BE2C (cell line): Measurements from ENCODE around the gene PACRG.

Experiments used
- DNase-seq: peaks from one replicate; pipeline ENCODE4 v3.0.0-alpha.2; 2020
- H3K27me3 ChIP-seq: fragments of 250-450 bp; sonication (Bioruptor Pico); 2 replicates; pipeline ENCODE4 v1.5.1; 2020; ENCODE audit warnings: mild to moderate bottlenecking
- H3K36me3 ChIP-seq: fragments of 250-450 bp; sonication (Bioruptor Pico); 2 replicates; pipeline ENCODE4 v1.5.1; 2020; ENCODE audit warnings: mild to moderate bottlenecking
- H3K4me1 ChIP-seq: fragments of 250-450 bp; sonication (Bioruptor Pico); 2 replicates; pipeline ENCODE4 v1.5.1; 2020
- H3K4me3 ChIP-seq: 2 replicates; pipeline ENCODE4 v1.5.1; 2011; ENCODE audit warnings: low read depth, low read length
- H3K9me3 ChIP-seq: fragments of 250-450 bp; sonication (Bioruptor Pico); 2 replicates; pipeline ENCODE4 v1.5.1; 2020
- CTCF ChIP-seq: IDR thresholded peaks from 2 replicates; pipeline ENCODE4 v1.5.1; 2012; ENCODE audit warnings: mild to moderate bottlenecking, low read depth, low read length

Gene PACRG

GRCh38 chr6:163288066-163288465 is 560.3 kb downstream of the PACRG start:
- no peak for DNase-seq
- Histone ChIP-seq H3K4me1 (no peaks in the 10 kb centered on the region), H3K9me3 (no peaks in the 10 kb centered on the region), H3K27me3 (no peaks in the 10 kb centered on the region), H3K4me3 (no peak overlapping the region), H3K36me3 (no peaks in the 10 kb centered on the region)
- no peak for TF ChIP-seq CTCF

GRCh38 chr6:163288915-163289314 is 561.1 kb downstream of the PACRG start:
- H3K4me1 ChIP-seq, result no peaks in the 10 kb centered on the region
- no peaks in the 10 kb centered on the region for H3K9me3 ChIP-seq
- TF ChIP-seq CTCF, result no peak
- H3K4me3 ChIP-seq, result no peak overlapping the region
- H3K36me3 ChIP-seq, result no peaks in the 10 kb centered on the region
- DNase-seq, result no peak
- H3K27me3 ChIP-seq, result no peaks in the 10 kb centered on the region

GRCh38 chr6:163289447-163289846 is 561.7 kb downstream of the PACRG start:
- Histone ChIP-seq H3K9me3 (no peaks in the 10 kb centered on the region), H3K4me1 (no peaks in the 10 kb centered on the region), H3K27me3 (no peaks in the 10 kb centered on the region), H3K36me3 (no peaks in the 10 kb centered on the region), H3K4me3 (no peak overlapping the region)
- no peak for TF ChIP-seq CTCF
- no peak for DNase-seq

GRCh38 chr6:163290545-163291274 is 562.9 kb downstream of the PACRG start:
- H3K27me3 ChIP-seq, result no peaks in the 10 kb centered on the region
- no peaks in the 10 kb centered on the region for H3K9me3 ChIP-seq
- no peak for DNase-seq
- no peak overlapping the region for H3K4me3 ChIP-seq
- H3K36me3 ChIP-seq, result no peaks in the 10 kb centered on the region
- no peaks in the 10 kb centered on the region for H3K4me1 ChIP-seq
- no peak for TF ChIP-seq CTCF

GRCh38 chr6:163291622-163292021 is 563.8 kb downstream of the PACRG start:
- no peak for TF ChIP-seq CTCF
- H3K27me3 ChIP-seq, result no peaks in the 10 kb centered on the region
- no peaks in the 10 kb centered on the region for H3K4me1 ChIP-seq
- no peaks in the 10 kb centered on the region for H3K9me3 ChIP-seq
- no peak overlapping the region for H3K4me3 ChIP-seq
- DNase-seq, result no peak
- no peaks in the 10 kb centered on the region for H3K36me3 ChIP-seq

- Histone ChIP-seq H3K27me3 (no peaks in the 10 kb centered on the region), H3K4me3 (no peak overlapping the region), H3K4me1 (0 out of 2 replicates have a peak, but pooled peaks cover 4% of the 10 kb centered on the region), H3K36me3 (no peaks in the 10 kb centered on the region), H3K9me3 (no peaks in the 10 kb centered on the region)
- no peak for DNase-seq
- no peak for TF ChIP-seq CTCF
Measured at GRCh38 chr6:163293286-163293685, 565.5 kb downstream of the PACRG start.
